NCI-H748 (cell line): ENCODE data around the gene QPCT.
"Not testable (repeated sequence)": the region's sequence is repeated elsewhere in the genome, so short reads cannot be mapped to it uniquely, and the experiment has no call there.

Experiments
- DNase-seq: peaks from one replicate; lab custom pipeline; 2025; ENCODE audit not compliant: unreplicated experiment; lab: John Stamatoyannopoulos, UW

The QPCT gene

DNA sequence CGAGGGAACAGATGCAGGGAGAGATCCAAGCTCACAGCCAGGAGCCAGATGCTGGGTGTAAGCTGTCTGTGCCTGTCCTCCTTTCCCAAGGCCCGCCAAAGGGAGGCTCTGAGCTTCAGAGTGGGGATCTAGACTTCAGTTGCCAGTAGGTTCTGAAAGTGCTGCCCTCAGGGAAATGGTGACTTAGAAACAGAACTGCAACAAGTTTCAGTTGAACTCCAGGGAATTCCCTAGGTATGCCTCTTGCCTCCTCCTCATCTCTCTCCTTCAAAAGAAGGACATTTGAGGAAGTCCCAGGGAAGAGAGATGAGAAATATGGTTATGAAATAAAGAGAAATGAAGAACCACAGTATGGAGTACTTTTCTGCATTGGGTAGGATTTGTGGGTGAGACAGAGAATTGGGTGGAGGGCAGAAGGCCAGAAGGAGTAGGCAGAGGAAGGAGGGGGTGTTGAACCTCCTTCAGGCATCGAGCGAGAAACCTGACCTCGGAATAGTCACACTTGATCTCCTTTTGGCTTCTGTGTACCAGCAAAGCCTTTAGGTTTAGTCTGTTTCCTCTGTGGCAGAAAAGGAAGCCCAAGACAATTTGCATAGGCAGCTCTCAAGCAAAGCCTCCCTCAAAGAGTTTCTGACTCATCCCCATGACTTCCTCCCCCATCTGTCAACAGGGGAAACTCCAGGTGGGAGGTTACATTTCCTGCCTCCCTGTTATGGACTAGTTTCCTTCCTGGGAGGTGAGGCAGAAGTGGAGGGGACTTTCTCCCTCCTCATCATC is 45.7 kb downstream of the QPCT start:
- DNase-seq: no peak

GRCh38 chr2:37390777-37391176 is 46.3 kb downstream of the QPCT start:
- no peak for DNase-seq

DNA sequence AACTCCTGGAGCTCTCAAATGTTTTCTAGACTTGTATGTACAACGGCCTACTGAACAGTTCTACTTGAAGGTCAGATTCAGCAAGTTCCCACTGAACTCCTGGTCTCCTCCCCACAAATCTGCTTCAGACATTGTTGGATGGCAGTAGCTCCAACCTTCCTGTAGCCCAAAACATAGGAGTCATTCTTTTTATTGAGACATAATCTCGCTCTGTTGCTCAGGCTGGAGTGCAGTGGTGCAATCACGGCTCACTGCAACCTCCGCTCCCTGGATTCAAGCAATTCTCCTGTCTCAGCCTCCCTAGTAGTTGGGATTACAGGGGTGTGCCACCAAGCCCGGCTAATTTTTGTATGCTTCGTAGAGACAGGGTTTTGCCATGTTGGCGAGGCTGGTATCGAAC is 47.3 kb downstream of the QPCT start:
- no peak for DNase-seq

DNA sequence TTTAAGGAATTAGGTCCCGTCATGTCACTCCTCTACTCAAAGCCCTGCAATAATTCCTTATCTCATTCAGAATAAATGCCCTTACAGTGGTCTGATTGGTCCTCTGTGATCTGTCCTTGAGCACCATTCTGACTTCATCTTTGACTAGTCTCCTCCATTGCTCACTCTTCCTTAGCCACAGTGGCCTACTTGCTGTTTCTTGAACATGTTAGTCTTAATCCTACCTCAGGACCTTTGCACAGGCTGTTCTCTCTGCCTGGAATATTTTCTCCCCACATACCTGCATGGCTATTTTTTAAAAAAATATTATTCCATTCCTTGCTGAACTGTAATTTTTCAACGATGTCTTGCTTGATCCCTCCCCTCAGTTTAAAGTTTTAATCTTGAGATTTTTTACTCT is 48.0 kb downstream of the QPCT start:
- no peak for DNase-seq

DNA sequence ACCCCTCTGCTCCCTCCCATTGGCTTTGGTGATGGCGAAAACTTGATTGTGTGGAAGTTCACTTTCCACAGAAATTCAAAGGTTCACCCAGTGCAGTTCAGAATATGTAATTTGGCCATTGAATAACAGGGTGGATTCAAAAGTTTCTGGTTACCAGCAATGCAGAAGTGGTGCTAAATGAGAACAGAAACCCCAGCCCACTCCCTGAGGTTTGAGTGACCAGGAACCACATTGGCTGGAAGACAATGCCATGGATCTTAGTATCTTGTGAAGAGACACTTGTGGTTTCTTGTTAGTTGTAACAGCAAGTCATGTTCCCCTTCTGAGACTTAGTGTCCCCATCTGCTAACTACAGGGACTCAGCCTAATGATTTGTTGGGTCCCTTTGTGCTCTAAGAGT is 49.8 kb downstream of the QPCT start:
- no peak for DNase-seq

DNA sequence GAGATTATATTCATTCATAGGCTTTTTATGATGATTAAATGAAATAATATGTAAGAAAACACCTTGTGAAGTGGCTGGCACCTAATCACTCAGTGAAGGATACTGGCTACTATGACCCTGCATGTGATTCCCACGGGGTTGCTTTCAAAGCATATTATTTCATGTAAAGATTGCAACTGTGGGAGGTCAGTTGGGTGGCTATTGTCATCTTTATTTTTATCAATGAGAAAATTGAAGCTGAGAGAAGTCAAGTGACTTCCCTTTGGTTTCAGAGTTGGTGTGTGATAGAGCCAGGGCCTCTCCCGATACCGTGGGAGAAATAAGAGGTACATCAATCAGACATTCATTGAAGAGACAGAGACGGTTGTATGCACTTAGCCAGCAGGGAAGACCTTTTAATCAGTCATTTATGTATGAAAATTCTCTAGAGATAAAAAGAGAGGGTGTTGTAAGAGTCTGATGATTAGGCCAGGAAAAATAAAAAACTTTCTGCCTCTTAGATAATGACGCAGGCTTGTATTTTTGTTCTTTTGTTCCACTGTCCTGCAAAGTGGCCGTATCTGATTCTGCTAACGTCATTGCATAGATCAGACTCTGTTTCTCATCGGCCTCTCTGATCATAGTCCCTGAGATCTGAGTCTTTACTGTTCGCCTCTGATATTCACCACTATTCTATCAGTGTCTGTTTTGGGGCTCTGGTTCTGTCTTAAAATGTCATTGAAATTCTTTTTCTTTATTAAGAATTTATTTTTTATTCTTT is 50.5 kb downstream of the QPCT start:
- DNase-seq: no peak

GRCh38 chr2:37396890-37397565 is 52.6 kb downstream of the QPCT start:
- no peak for DNase-seq

DNA sequence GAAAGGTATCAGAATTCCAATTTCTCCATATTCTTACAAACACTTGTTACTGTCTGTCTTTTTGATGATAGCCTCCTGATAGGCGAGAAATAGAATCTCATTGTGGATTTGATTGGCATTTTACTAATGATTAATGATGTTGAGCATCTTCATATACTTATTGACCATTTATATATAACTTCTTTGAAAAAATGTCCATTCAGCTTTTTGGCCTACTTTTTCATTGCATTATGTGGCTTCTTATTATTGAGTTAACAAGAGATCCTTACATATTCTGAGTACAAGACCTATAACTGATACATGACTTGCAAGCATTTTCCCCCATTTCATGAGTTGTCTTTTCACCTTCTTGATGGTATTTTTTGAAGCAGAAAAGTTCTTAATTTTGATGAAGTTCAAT is 54.6 kb downstream of the QPCT start:
- no peak for DNase-seq

- DNase-seq: no peak
Measured at GRCh38 chr2:37400041-37400440, 55.6 kb downstream of the QPCT start.

DNA sequence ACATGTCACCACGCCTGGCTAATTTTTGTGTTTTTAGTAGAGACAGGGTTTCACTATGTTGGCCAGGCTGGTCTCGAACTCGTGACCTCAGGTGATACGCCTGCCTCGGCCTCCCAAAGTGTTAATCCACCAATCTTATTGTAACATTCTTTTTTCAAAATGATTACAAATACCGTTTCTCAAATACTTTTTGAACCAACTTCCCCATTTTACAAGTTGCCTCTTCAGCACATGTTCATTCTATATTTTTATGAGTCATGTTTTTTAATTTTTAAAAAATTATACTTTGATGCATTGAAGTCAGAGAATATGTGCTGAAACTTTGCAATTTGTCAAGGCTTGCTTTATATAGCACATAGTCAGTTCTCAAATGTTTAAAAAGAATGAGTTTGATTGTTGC is 58.2 kb downstream of the QPCT start:
- no peak for DNase-seq

GRCh38 chr2:37405781-37406180 is 61.4 kb downstream of the QPCT start:
- no peak for DNase-seq

DNA sequence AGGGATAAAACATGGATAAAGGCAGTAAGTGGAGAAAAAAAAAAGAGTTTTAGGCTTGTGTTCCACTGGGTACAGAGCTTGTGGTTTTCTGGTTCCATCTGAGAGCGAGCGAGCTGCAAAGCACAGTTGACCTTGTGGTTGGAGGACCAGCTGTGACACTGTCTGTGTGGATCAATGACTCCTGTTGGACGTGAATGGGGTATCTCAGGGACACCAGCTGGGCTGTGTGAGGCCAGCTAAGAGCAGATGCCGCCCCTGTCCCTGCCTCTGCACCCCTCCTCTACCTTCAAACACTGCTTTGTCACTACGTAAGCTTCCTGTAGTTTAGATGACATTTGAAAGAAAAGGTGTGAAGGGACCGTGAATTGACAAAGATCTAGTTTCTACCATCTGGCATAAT is 67.8 kb downstream of the QPCT start:
- DNase-seq: no peak

DNA sequence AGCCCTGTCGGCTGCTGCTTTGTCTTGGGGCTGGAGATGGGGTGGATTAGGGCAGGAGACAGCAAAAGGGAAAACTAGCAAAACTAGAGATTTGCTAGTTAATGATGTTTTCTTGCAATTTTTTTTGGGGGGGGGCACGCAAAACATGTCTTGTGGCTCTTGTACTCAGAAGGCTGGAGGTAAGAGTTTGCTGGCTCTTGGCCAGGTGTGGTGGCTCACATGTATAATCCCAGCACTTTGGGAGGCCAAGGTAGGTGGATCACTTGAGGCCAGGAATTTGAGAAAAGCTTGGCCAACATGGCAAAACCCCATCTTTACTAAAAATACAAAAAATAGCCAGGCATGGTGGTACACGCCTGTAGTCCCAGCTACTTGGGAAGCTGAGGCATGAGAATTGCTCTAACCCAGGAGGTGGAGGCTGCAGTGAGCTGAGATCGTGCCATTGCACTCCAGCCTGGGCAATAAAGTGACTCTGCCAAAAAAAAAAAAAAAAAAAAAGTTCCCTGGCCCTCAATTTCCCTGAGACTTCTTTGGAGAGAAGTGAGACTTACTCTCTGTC is 69.6 kb downstream of the QPCT start:
- not testable (repeated sequence) for DNase-seq

GRCh38 chr2:37414470-37414949 is 70.1 kb downstream of the QPCT start:
- DNase-seq: peak; percentile 72

DNA sequence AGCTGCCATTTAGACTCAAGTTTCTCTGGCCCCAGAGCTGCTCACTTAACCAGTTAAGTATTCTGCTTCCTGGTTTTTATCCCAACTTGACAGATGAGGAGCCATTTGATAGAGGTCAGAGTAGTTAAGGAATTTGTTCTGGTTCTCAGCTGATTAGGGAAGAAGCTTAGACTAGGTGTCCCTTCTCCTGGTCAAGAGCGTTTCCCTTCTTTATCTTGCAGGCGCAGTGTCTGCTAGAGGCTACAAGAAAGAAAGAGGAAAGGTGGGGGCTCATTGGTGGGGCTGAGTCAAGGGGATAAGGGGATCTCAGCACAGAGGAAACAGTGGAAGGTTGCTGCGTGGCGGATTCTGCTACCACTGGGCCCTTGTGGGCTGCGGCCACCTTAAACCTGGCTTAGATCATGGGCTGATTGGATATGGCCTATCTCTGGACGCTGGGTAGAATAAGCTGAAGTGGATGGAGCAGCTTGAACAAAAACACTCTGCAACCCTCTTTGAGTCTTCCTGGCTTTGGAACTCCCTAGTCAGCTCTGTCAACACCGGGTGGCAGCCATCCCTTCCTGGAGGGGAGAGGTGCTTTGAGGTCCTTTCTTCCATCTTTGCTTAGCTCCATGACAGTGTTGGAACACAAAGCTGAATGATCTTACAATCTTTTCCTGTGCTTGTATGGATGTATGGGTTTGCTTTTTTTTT is 70.8 kb downstream of the QPCT start:
- DNase-seq: peak; percentile 66

GRCh38 chr2:37417321-37417720 is 72.9 kb downstream of the QPCT start:
- no peak for DNase-seq

- DNase-seq: no peak
Measured at GRCh38 chr2:37418956-37419355, 74.5 kb downstream of the QPCT start.

GRCh38 chr2:37421686-37422085 is 77.3 kb downstream of the QPCT start:
- DNase-seq: no peak

DNA sequence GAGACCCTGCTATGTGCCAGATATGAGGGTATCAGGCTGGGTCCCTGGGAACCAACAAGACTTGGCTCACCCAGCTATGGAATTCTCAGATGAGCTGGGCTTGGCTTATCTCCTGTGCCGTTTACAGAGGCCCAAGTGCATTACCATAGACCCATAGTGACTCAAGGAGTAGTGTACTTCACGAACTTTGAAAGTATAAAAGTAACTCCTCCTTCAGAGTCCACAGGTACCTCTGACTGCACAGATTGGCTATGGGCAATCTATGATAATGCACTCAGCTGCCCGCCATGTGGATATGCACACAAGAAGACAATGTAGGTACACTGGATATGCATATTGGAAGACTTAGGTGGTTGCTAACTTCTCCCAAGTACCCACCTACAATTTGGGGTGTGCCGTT is 78.4 kb downstream of the QPCT start:
- no peak for DNase-seq
